Mesendoderm (in vitro differentiated cells): ENCODE data around the gene SH2D5.

Experiments used
- DNase-seq: peaks from one replicate; pipeline ENCODE4 v3.0.0; 2013
- H2AK5ac ChIP-seq: 2 replicates; pipeline ENCODE4 v1.6.1; 2013; ENCODE audit warnings: low read length, inconsistent platforms
- H2BK120ac ChIP-seq: 2 replicates; pipeline ENCODE4 v1.6.1; 2013; ENCODE audit warnings: low read depth, mild to moderate bottlenecking, low read length, moderate library complexity, mixed read lengths
- H2BK15ac ChIP-seq: replicated peaks from 2 replicates; pipeline ENCODE4 v1.6.1; 2013; ENCODE audit warnings: low read depth, mild to moderate bottlenecking, moderate library complexity
- H2BK5ac ChIP-seq: 2 replicates; pipeline ENCODE4 v1.6.1; 2013; ENCODE audit warnings: low read length, inconsistent platforms
- H3K18ac ChIP-seq: 2 replicates; pipeline ENCODE4 v1.6.1; 2013; ENCODE audit warnings: mild to moderate bottlenecking, low read length, mixed read lengths
- H3K23ac ChIP-seq: one replicate; pipeline ENCODE4 v1.6.1; 2013; ENCODE audit warnings: low read length
- H3K27ac ChIP-seq: 2 replicates; pipeline ENCODE4 v1.5.1; 2013; ENCODE audit warnings: low read depth, mild to moderate bottlenecking, inconsistent platforms, low read length, moderate library complexity
- H3K27me3 ChIP-seq: 2 replicates; pipeline ENCODE4 v1.6.1; 2013; ENCODE audit warnings: low read length, control low read depth, mild to moderate bottlenecking, inconsistent platforms; ENCODE audit not compliant: insufficient read depth, poor library complexity
- H3K36me3 ChIP-seq: 2 replicates; pipeline ENCODE4 v1.6.1; 2013; ENCODE audit warnings: low read length, inconsistent platforms; ENCODE audit not compliant: control insufficient read depth, insufficient read depth
- H3K4ac ChIP-seq: one replicate; pipeline ENCODE4 v1.6.1; 2013; ENCODE audit warnings: low read depth, mild to moderate bottlenecking, low read length, moderate library complexity
- H3K4me1 ChIP-seq: 2 replicates; pipeline ENCODE4 v1.6.1; 2013; ENCODE audit warnings: low read depth, low read length, inconsistent platforms; ENCODE audit not compliant: control insufficient read depth
- H3K4me2 ChIP-seq: 2 replicates; pipeline ENCODE4 v1.6.1; 2013; ENCODE audit warnings: low read length
- H3K4me3 ChIP-seq: 2 replicates; pipeline ENCODE4 v1.5.1; 2013; ENCODE audit warnings: mild to moderate bottlenecking, low read length
- H3K56ac ChIP-seq: one replicate; pipeline ENCODE4 v1.6.1; 2013; ENCODE audit warnings: low read length
- H3K79me1 ChIP-seq: 2 replicates; pipeline ENCODE4 v1.6.1; 2013; ENCODE audit warnings: low read length, inconsistent platforms
- H3K79me2 ChIP-seq: 2 replicates; pipeline ENCODE4 v1.6.1; 2013; ENCODE audit warnings: mild to moderate bottlenecking, low read length; ENCODE audit not compliant: control insufficient read depth, insufficient read depth
- H3K9ac ChIP-seq: 2 replicates; pipeline ENCODE4 v1.6.1; 2013; ENCODE audit warnings: low read length, inconsistent platforms
- H4K5ac ChIP-seq: one replicate; pipeline ENCODE4 v1.6.1; 2013; ENCODE audit warnings: low read length
- H4K8ac ChIP-seq: one replicate; pipeline ENCODE4 v1.6.1; 2013; ENCODE audit warnings: low read depth, mild to moderate bottlenecking, control low read depth, low read length, moderate library complexity
- WGBS: extraction: QIAGEN DNeasy Blood & Tissue Kit; methylation state at CpG from one replicate; pipeline ENCODE4 v1.1.7; 2013; ENCODE audit warnings: low lambda C conversion rate, missing lambda C conversion rate; ENCODE audit not compliant: insufficient coverage; ENCODE audit errors: extremely low coverage; 5-methylcytosine and 5-hydroxymethylcytosine counted together

Gene SH2D5

GRCh38 chr1:20723537-20724363 lies 8.8 kb downstream of the SH2D5 start:
- DNase-seq, result no peak
- no peak overlapping the region for H3K9ac ChIP-seq
- no peaks in the 10 kb centered on the region for H3K27me3 ChIP-seq
- no peak overlapping the region for H3K4ac ChIP-seq
- no peak overlapping the region for H2BK5ac ChIP-seq
- no peak overlapping the region for H3K18ac ChIP-seq
- H3K4me1 ChIP-seq, result no peaks in the 10 kb centered on the region
- no peak overlapping the region for H3K27ac ChIP-seq
- no peaks in the 10 kb centered on the region for H3K36me3 ChIP-seq
- no peaks in the 10 kb centered on the region for H3K79me1 ChIP-seq
- H3K56ac ChIP-seq, result no peak overlapping the region
- no peak overlapping the region for H2AK5ac ChIP-seq
- no peaks in the 10 kb centered on the region for H3K79me2 ChIP-seq
- H3K4me3 ChIP-seq, result no peak overlapping the region
- H2BK120ac ChIP-seq, result no peak overlapping the region
- no peak overlapping the region for H2BK15ac ChIP-seq
- WGBS, result no CpG with 5 or more reads among the region's 35 CpGs
- no peak overlapping the region for H3K4me2 ChIP-seq
- no peak overlapping the region for H4K8ac ChIP-seq
- no peak overlapping the region for H4K5ac ChIP-seq
- no peak overlapping the region for H3K23ac ChIP-seq

GRCh38 chr1:20723159-20723536 lies 9.4 kb downstream of the SH2D5 start:
- no peak overlapping the region for H2AK5ac ChIP-seq
- H3K36me3 ChIP-seq, result no peaks in the 10 kb centered on the region
- no peak overlapping the region for H3K4ac ChIP-seq
- H3K4me1 ChIP-seq, result no peaks in the 10 kb centered on the region
- no peak overlapping the region for H3K56ac ChIP-seq
- H3K27me3 ChIP-seq, result no peaks in the 10 kb centered on the region
- no peak overlapping the region for H4K8ac ChIP-seq
- no peak overlapping the region for H2BK5ac ChIP-seq
- H3K27ac ChIP-seq, result no peak overlapping the region
- no peak overlapping the region for H3K9ac ChIP-seq
- H2BK120ac ChIP-seq, result no peak overlapping the region
- no peaks in the 10 kb centered on the region for H3K79me2 ChIP-seq
- no peak overlapping the region for H3K4me3 ChIP-seq
- H2BK15ac ChIP-seq, result no peak overlapping the region
- no peak overlapping the region for H3K23ac ChIP-seq
- no CpG with 5 or more reads among the region's 4 CpGs for WGBS
- no peak overlapping the region for H4K5ac ChIP-seq
- H3K79me1 ChIP-seq, result no peaks in the 10 kb centered on the region
- no peak for DNase-seq
- no peak overlapping the region for H3K18ac ChIP-seq
- H3K4me2 ChIP-seq, result no peak overlapping the region

- no peak overlapping the region for H2AK5ac ChIP-seq
- H3K9ac ChIP-seq, result no peak overlapping the region
- no peaks in the 10 kb centered on the region for H3K27me3 ChIP-seq
- H4K8ac ChIP-seq, result no peak overlapping the region
- no peak overlapping the region for H2BK5ac ChIP-seq
- H3K4me3 ChIP-seq, result no peak overlapping the region
- no peaks in the 10 kb centered on the region for H3K79me1 ChIP-seq
- H3K56ac ChIP-seq, result no peak overlapping the region
- no peaks in the 10 kb centered on the region for H3K36me3 ChIP-seq
- H2BK120ac ChIP-seq, result no peak overlapping the region
- no peak overlapping the region for H2BK15ac ChIP-seq
- no peak overlapping the region for H3K27ac ChIP-seq
- H3K4me2 ChIP-seq, result no peak overlapping the region
- H3K4me1 ChIP-seq, result no peaks in the 10 kb centered on the region
- WGBS, result no CpG with 5 or more reads among the region's 29 CpGs
- no peaks in the 10 kb centered on the region for H3K79me2 ChIP-seq
- DNase-seq, result no peak
- H3K23ac ChIP-seq, result no peak overlapping the region
- H4K5ac ChIP-seq, result no peak overlapping the region
- H3K4ac ChIP-seq, result no peak overlapping the region
- H3K18ac ChIP-seq, result no peak overlapping the region
Observed at GRCh38 chr1:20721117-20722061, 11.1 kb downstream of the SH2D5 start.

- no peak overlapping the region for H2AK5ac ChIP-seq
- no peak overlapping the region for H2BK15ac ChIP-seq
- H3K23ac ChIP-seq, result no peak overlapping the region
- H3K79me1 ChIP-seq, result no peaks in the 10 kb centered on the region
- no peaks in the 10 kb centered on the region for H3K27me3 ChIP-seq
- no peak for DNase-seq
- H3K56ac ChIP-seq, result no peak overlapping the region
- no peaks in the 10 kb centered on the region for H3K79me2 ChIP-seq
- no peak overlapping the region for H2BK5ac ChIP-seq
- H3K4me1 ChIP-seq, result no peaks in the 10 kb centered on the region
- no peak overlapping the region for H3K4me2 ChIP-seq
- H3K9ac ChIP-seq, result no peak overlapping the region
- H4K5ac ChIP-seq, result no peak overlapping the region
- no peak overlapping the region for H3K18ac ChIP-seq
- no peak overlapping the region for H3K27ac ChIP-seq
- no CpG with 5 or more reads among the region's 12 CpGs for WGBS
- H3K4ac ChIP-seq, result no peak overlapping the region
- H3K36me3 ChIP-seq, result no peaks in the 10 kb centered on the region
- H4K8ac ChIP-seq, result no peak overlapping the region
- no peak overlapping the region for H2BK120ac ChIP-seq
- H3K4me3 ChIP-seq, result no peak overlapping the region
Observed at GRCh38 chr1:20720631-20721091, 11.8 kb downstream of the SH2D5 start.

- no peak for DNase-seq
- no peaks in the 10 kb centered on the region for H3K4me1 ChIP-seq
- no CpG with 5 or more reads among the region's 5 CpGs for WGBS
Observed at GRCh38 chr1:20719871-20720620, 12.5 kb downstream of the SH2D5 start.

More at GRCh38 chr1:20719871-20720620, 12.5 kb downstream of the SH2D5 start:
- no peak overlapping the region for H3K4ac ChIP-seq
- no peak overlapping the region for H4K8ac ChIP-seq
- H3K36me3 ChIP-seq, result no peaks in the 10 kb centered on the region
- no peak overlapping the region for H3K23ac ChIP-seq
- H3K56ac ChIP-seq, result no peak overlapping the region
- H3K27me3 ChIP-seq, result no peaks in the 10 kb centered on the region
- no peak overlapping the region for H2AK5ac ChIP-seq
- H3K4me3 ChIP-seq, result no peak overlapping the region
- no peak overlapping the region for H3K4me2 ChIP-seq
- H3K27ac ChIP-seq, result no peak overlapping the region
- H3K9ac ChIP-seq, result no peak overlapping the region
- H3K18ac ChIP-seq, result no peak overlapping the region
- H4K5ac ChIP-seq, result no peak overlapping the region
- no peak overlapping the region for H2BK5ac ChIP-seq
- H3K79me1 ChIP-seq, result no peaks in the 10 kb centered on the region
- no peaks in the 10 kb centered on the region for H3K79me2 ChIP-seq
- no peak overlapping the region for H2BK15ac ChIP-seq
- no peak overlapping the region for H2BK120ac ChIP-seq
